ENCODE results near the gene SCAMP2.

DNA sequence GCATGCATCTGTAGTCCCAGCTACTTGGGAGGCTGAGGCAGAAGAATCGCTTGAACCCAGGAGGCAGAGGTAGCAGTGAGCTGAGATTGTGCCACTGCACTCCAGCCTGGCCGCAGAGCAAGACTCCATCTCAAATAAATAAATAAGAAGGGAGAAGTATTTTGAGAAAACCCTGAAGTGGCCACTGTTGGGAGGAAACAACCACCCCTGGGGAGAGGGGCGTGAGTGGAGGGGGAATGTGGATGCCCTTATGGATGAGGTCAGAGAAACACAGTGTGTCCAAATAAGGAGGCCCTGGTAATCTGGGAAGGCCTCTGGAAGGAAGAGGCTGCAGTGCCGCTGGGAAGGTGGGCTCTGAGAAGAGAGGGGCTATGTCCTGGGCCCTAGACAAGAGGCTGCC, 50.9 kb downstream of the SCAMP2 start:
- TF ChIP-seq POLR2AphosphoS5 (IDR thresholded peaks at IDR 0.05; ENCODE audit: borderline replicate concordance, low read depth, low read length): no peak
- no peak for TF ChIP-seq EZH2 (IDR thresholded peaks at IDR 0.05)
- no peak for TF ChIP-seq FOXP2 (optimal IDR thresholded peaks at IDR 0.05; ENCODE audit: control extremely low read depth, extremely low read length, insufficient read depth)

Data from SK-N-MC (cell line).